DMS114 treated with DMSO at 0.1 percent for 48 hours (cell line): ENCODE measurements around the gene OR8H1.

Experiments used
- DNase-seq: peaks from one replicate; lab custom pipeline; 2025; ENCODE audit not compliant: unreplicated experiment; lab: John Stamatoyannopoulos, UW

Gene OR8H1

GRCh38 chr11:56292154-56292553 lies at the start of gene OR8H1:
OR8H1 (minus strand) TSS chr11:56292254; CDS start chr11:56291062, 1,192 bp downstream.
- DNase-seq = no peak

- no peak for DNase-seq
These were observed 48.2 kb upstream of the OR8H1 start for GRCh38 chr11:56340289-56340688.

GRCh38 chr11:56333156-56333555 lies 41.1 kb upstream of the OR8H1 start:
- no peak for DNase-seq

- no peak for DNase-seq
These were observed 39.9 kb upstream of the OR8H1 start for GRCh38 chr11:56331861-56332491.

- no peak for DNase-seq
These were observed 22.8 kb upstream of the OR8H1 start, which contains the start of gene OR8K3 for GRCh38 chr11:56314844-56315243. OR8K3 (plus strand) TSS chr11:56315144; CDS start chr11:56318307, 3,163 bp downstream.

GRCh38 chr11:56307836-56308235 lies 15.8 kb upstream of the OR8H1 start:
- no peak for DNase-seq

GRCh38 chr11:56296898-56297297 lies 4.8 kb upstream of the OR8H1 start:
- no peak for DNase-seq

GRCh38 chr11:56273854-56274253 lies 18.2 kb downstream of the OR8H1 start, which contains the start of gene OR5T1:
OR5T1 (plus strand) TSS chr11:56274154; CDS start chr11:56275639, 1,485 bp downstream.
- no peak for DNase-seq

- DNase-seq = no peak
These were observed 21.0 kb downstream of the OR8H1 start for GRCh38 chr11:56271092-56271491.

GRCh38 chr11:56251954-56252353 lies 40.1 kb downstream of the OR8H1 start, which contains the start of gene OR5T3:
OR5T3 (plus strand) TSS chr11:56252254; CDS start chr11:56252254, 0 bp downstream.
- no peak for DNase-seq
